A549 (cell line): ENCODE results near the gene SNRPE. TPM values are rescaled to one million over a fixed set of nuclear protein-coding genes. Genes with fewer than 3 reads are reported as not detected.

Experiments used
- ATAC-seq, 2 experiments: fragments of 200-7000 bp in 1 of 2; fragments of >200 bp in 1 of 2; cut with Nextera tagmentation in 1 of 2; cut with Tn5 transposase in 1 of 2; 3 replicates each; pipeline versions ENCODE4 v1.8.0 to v1.9.1; 2018 to 2020; ENCODE audit warnings: mild to moderate bottlenecking in 1 of 2, moderate library complexity in 1 of 2
- CTCF ChIA-PET: fragments of 300-600 bp; sonication (Branson Sonifier 250); formaldehyde crosslinking; extraction: SDS; loops from one replicate; lab custom pipeline; 2021; ENCODE audit warnings: antibody characterized with exemption, inconsistent platforms; lab: Yijun Ruan, JAX
- POLR2A ChIA-PET: fragments of 350-600 bp; formaldehyde crosslinking; extraction: SDS; loops from one replicate; lab custom pipeline; 2021; ENCODE audit warnings: antibody characterized with exemption, inconsistent platforms; lab: Yijun Ruan, JAX
- DNase-seq, 2 experiments: peaks; one replicate each; pipeline versions ENCODE4 v3.0.0 to v3.0.0-alpha.2; 2011 to 2016; ENCODE audit warnings: low read depth in 1 of 2, low spot score in 1 of 2
- FAIRE-seq: peaks from 2 replicates; lab custom pipeline; 2011; peaks lifted over from hg19 to GRCh38; lab: Jason Lieb, UNC
- H3K27ac ChIP-seq, 2 experiments: fragments of >200 bp; sonication (Bioruptor Twin); formaldehyde crosslinking; 3 replicates each; pipeline ENCODE4 v1.5.1; 2016 to 2017
- H3K4me1 ChIP-seq: fragments of >200 bp; sonication (Bioruptor Twin); formaldehyde crosslinking; 3 replicates; pipeline ENCODE4 v1.6.1; 2016
- H3K4me2 ChIP-seq: fragments of >200 bp; sonication (Bioruptor Twin); formaldehyde crosslinking; 3 replicates; pipeline ENCODE4 v1.6.1; 2016
- H3K4me3 ChIP-seq: fragments of >200 bp; sonication (Bioruptor Twin); formaldehyde crosslinking; 3 replicates; pipeline ENCODE4 v1.5.1; 2016
- H3K9me3 ChIP-seq: fragments of >200 bp; sonication (Bioruptor Twin); formaldehyde crosslinking; 3 replicates; pipeline ENCODE4 v1.6.1; 2016
- CBX8 ChIP-seq: fragments of 200-600 bp; sonication (generic); IDR thresholded peaks from 2 replicates; pipeline ENCODE4 v1.6.1; 2016
- CEBPB ChIP-seq, 2 experiments: fragments of >200 bp in 1 of 2; sonication (Bioruptor Twin) in 1 of 2; formaldehyde crosslinking in 1 of 2; IDR thresholded peaks; 2 replicates each; pipeline ENCODE4 v1.6.1; 2012 to 2016
- CHD2 ChIP-seq: fragments of 150-350 bp; IDR thresholded peaks from 2 replicates; pipeline ENCODE4 v1.6.1; 2014; ENCODE audit warnings: low read length; ENCODE audit not compliant: partially characterized antibody
- CHD4 ChIP-seq: fragments of 200-600 bp; sonication (generic); IDR thresholded peaks from 2 replicates; pipeline ENCODE4 v1.6.1; 2016; ENCODE audit warnings: antibody characterized with exemption, mild to moderate bottlenecking, borderline replicate concordance
- CTCF ChIP-seq: fragments of >200 bp; sonication (Bioruptor Twin); formaldehyde crosslinking; IDR thresholded peaks from 3 replicates; pipeline ENCODE4 v1.5.1; 2016
- EHMT2 ChIP-seq: fragments of 200-600 bp; sonication (generic); IDR thresholded peaks from 2 replicates; pipeline ENCODE4 v1.6.1; 2016; ENCODE audit warnings: antibody characterized with exemption, low read depth, mild to moderate bottlenecking, moderate library complexity
- ESRRA ChIP-seq: fragments of 150-350 bp; IDR thresholded peaks from 2 replicates; pipeline ENCODE4 v1.6.1; 2014; ENCODE audit warnings: mild to moderate bottlenecking, low read length, borderline replicate concordance
- FOSB ChIP-seq: fragments of 250-450 bp; sonication (Bioruptor Pico); IDR thresholded peaks from 2 replicates; pipeline ENCODE4 v1.5.0; 2020; ENCODE audit warnings: mild to moderate bottlenecking, moderate library complexity
- FOSL2 ChIP-seq, 2 experiments: fragments of 450-650 bp in 1 of 2; fragments of >200 bp in 1 of 2; sonication (Bioruptor Twin) in 1 of 2; formaldehyde crosslinking; IDR thresholded peaks; 2 replicates each; pipeline versions ENCODE4 v1.5.0 to v1.6.1; 2016 to 2020; ENCODE audit warnings: mild to moderate bottlenecking in 1 of 2, moderate library complexity in 1 of 2
- GATA3 ChIP-seq: IDR thresholded peaks from 2 replicates; pipeline ENCODE4 v1.6.1; 2012; ENCODE audit warnings: borderline replicate concordance
- HES2 ChIP-seq: fragments of >200 bp; sonication (Bioruptor Twin); formaldehyde crosslinking; IDR thresholded peaks from 2 replicates; pipeline ENCODE4 v1.6.1; 2016
- HEYL ChIP-seq: fragments of 250-450 bp; sonication (Bioruptor Pico); IDR thresholded peaks from 2 replicates; pipeline ENCODE4 v1.8.0; 2021; ENCODE audit warnings: mild to moderate bottlenecking, moderate library complexity
- HOXA7 ChIP-seq: fragments of 250-450 bp; sonication (Bioruptor Pico); IDR thresholded peaks from 2 replicates; pipeline ENCODE4 v1.5.0; 2020; ENCODE audit warnings: mild to moderate bottlenecking, moderate library complexity
- HOXB13 ChIP-seq: fragments of 250-450 bp; sonication (Bioruptor Pico); IDR thresholded peaks from 2 replicates; pipeline ENCODE4 v1.5.0; 2020; ENCODE audit warnings: low read depth, mild to moderate bottlenecking, moderate library complexity
- JUN ChIP-seq, 2 experiments: fragments of >200 bp; sonication (Bioruptor Twin); formaldehyde crosslinking; IDR thresholded peaks; 2 replicates in 1 of 2; 3 replicates in 1 of 2; pipeline ENCODE4 v1.6.1; 2016 to 2017
- JUNB ChIP-seq: fragments of >200 bp; sonication (Bioruptor Twin); formaldehyde crosslinking; IDR thresholded peaks from 2 replicates; pipeline ENCODE4 v1.6.1; 2016
- KDM5A ChIP-seq: fragments of 200-600 bp; sonication (generic); IDR thresholded peaks from 2 replicates; pipeline ENCODE4 v1.6.1; 2016; ENCODE audit warnings: antibody characterized with exemption, mild to moderate bottlenecking
- MAX ChIP-seq: IDR thresholded peaks from 2 replicates; pipeline ENCODE4 v1.6.1; 2012
- MAZ ChIP-seq: fragments of 150-350 bp; IDR thresholded peaks from 2 replicates; pipeline ENCODE4 v1.6.1; 2014; ENCODE audit warnings: antibody characterized with exemption, low read depth, low read length, borderline replicate concordance
- NR3C1 ChIP-seq: fragments of >200 bp; sonication (Bioruptor Twin); formaldehyde crosslinking; IDR thresholded peaks from 3 replicates; pipeline ENCODE4 v1.6.1; 2017
- PHF8 ChIP-seq: fragments of 200-600 bp; sonication (generic); IDR thresholded peaks from 2 replicates; pipeline ENCODE4 v1.6.1; 2016; ENCODE audit warnings: low read depth, mild to moderate bottlenecking, antibody characterized with exemption, moderate library complexity, borderline replicate concordance
- POLR2A ChIP-seq: IDR thresholded peaks from 2 replicates; pipeline ENCODE4 v1.6.1; 2012; ENCODE audit warnings: mild to moderate bottlenecking, low read length
- REST ChIP-seq: fragments of 200-600 bp; sonication (generic); IDR thresholded peaks from 2 replicates; pipeline ENCODE4 v1.6.1; 2016; ENCODE audit warnings: antibody characterized with exemption, mild to moderate bottlenecking, moderate library complexity
- RFX5 ChIP-seq: fragments of 450-650 bp; IDR thresholded peaks from 2 replicates; pipeline ENCODE4 v1.7.1; 2014; ENCODE audit warnings: antibody characterized with exemption, mild to moderate bottlenecking, moderate library complexity
- SREBF2 ChIP-seq: fragments of 450-650 bp; IDR thresholded peaks from 2 replicates; pipeline ENCODE4 v1.6.1; 2014; ENCODE audit warnings: mild to moderate bottlenecking, moderate library complexity
- TFCP2L1 ChIP-seq: fragments of 250-450 bp; sonication (Bioruptor Pico); IDR thresholded peaks from 2 replicates; pipeline ENCODE4 v1.5.0; 2021; ENCODE audit warnings: mild to moderate bottlenecking
- ZFP36 ChIP-seq: fragments of 450-650 bp; IDR thresholded peaks from 2 replicates; pipeline ENCODE4 v1.6.1; 2014; ENCODE audit warnings: borderline replicate concordance; ENCODE audit not compliant: partially characterized antibody
- WGBS: methylation state at CpG from one replicate; pipeline ENCODE4 v1.1.6; 2017; ENCODE audit errors: missing lambda C conversion rate; 5-methylcytosine and 5-hydroxymethylcytosine counted together
- polyA plus RNA-seq, 4 experiments: library from polyadenylated mRNA; depleted of rRNA in 3 of 4; stranded (reverse); fragments of >200 nt; fragmentation: RNase III in 1 of 4; extraction: RNeasy Plus Mini Kit Qiagen cat#74134 plus additional on column Dnase treatment in 1 of 4; gene quantifications; 2 replicates in 3 of 4; 3 replicates in 1 of 4; pipeline ENCODE4 v1.2.3, GENCODE V29; 2011 to 2017

SNRPE gene
- polyA plus RNA-seq, 2 of the 4 experiments (the other 2 are of a cell fraction), result 371 to 414 TPM

GRCh38 chr1:203914292-203914691 is 52.9 kb downstream of the SNRPE start:
- POLR2A ChIA-PET, result no interaction called here
- DNase-seq, result no peak
- Histone ChIP-seq H3K4me1 (peaks cover 11% of the 10 kb centered on the region; the same call in 2 of the 3 replicates), H3K9me3 (peaks cover 3% of the 10 kb centered on the region; the same call in 1 of the 3 replicates), H3K27ac (no peak overlapping the region)
- no peak for FAIRE-seq
- 58% methylated on average over 3 of the region's 3 CpGs for WGBS
- TF ChIP-seq CEBPB (IDR thresholded peaks at IDR 0.05) (peak; percentile 13 to 56; a peak in 2 of 4 replicates), HES2 (no peak)
- TF ChIP-seq, all 56 proteins: peak for 1
- H3K4me2 ChIP-seq, result no peak overlapping the region
- H3K4me3 ChIP-seq, result no peak overlapping the region
- CTCF ChIA-PET, result interaction anchor here (1.2 to 3.6 kb wide), 2 partner anchors 21 to 44 kb away, joined by 4 to 15 read pairs; no protein-coding TSS in a partner anchor
- ATAC-seq, result no peak

GRCh38 chr1:203915811-203916210 is 54.4 kb downstream of the SNRPE start:
- peaks cover 11% of the 10 kb centered on the region; the same call in 1 of the 3 replicates for H3K4me1 ChIP-seq
- CTCF ChIA-PET, result interaction anchor here (0.7 to 3.6 kb wide), 2 partner anchors 20 to 45 kb away, joined by 3 to 15 read pairs; no protein-coding TSS in a partner anchor
- POLR2A ChIA-PET, result interaction anchor here (0.7 kb wide), 1 partner anchor 372 kb away, joined by 8 read pairs; no protein-coding TSS in a partner anchor
- ATAC-seq (peak; percentile 87 to 90), FAIRE-seq (no peak), DNase-seq (peak; percentile 28 to 58)
- 0 out of 4 replicates have a peak, but pooled peaks of 1 of the 2 experiments have one; percentile 25 for TF ChIP-seq CEBPB (IDR thresholded peaks at IDR 0.05)
- no peak for TF ChIP-seq JUN (IDR thresholded peaks at IDR 0.05)
- no peak for TF ChIP-seq FOSL2 (IDR thresholded peaks at IDR 0.05)
- TF ChIP-seq FOSL2 (CRISPR knock-in tag; IDR thresholded peaks at IDR 0.05), result peak; percentile 81
- TF ChIP-seq RFX5, result no peak
- no peak for TF ChIP-seq SREBF2
- peak; percentile 85; the same call in 1 of the 2 replicates for TF ChIP-seq GATA3
- TF ChIP-seq CBX8, result no peak
- TF ChIP-seq JUNB, result peak; percentile 34; the same call in 1 of the 2 replicates
- no peak for TF ChIP-seq CHD4
- TF ChIP-seq MAX, result peak; percentile 32; the same call in 1 of the 2 replicates
- 12% methylated on average over 3 of the region's 3 CpGs for WGBS
- H3K4me3 ChIP-seq, result no peak overlapping the region
- peaks cover 3% of the 10 kb centered on the region; the same call in 1 of the 3 replicates for H3K9me3 ChIP-seq
- H3K4me2 ChIP-seq, result peak overlapping the region; percentile 29
- H3K27ac ChIP-seq, result peak overlapping the region; percentile 49 to 67; a peak in 5 of 6 replicates

GRCh38 chr1:203916756-203917155 is 55.4 kb downstream of the SNRPE start:
- H3K4me1 ChIP-seq, result peaks cover 11% of the 10 kb centered on the region; the same call in 1 of the 3 replicates
- H3K4me2 ChIP-seq, result no peak overlapping the region
- DNase-seq, result no peak
- ChIA-PET CTCF (interaction anchor here (3.6 kb wide), 1 partner anchor 46 kb away, joined by 15 read pairs; no protein-coding TSS in a partner anchor), POLR2A (no interaction called here)
- ATAC-seq, result no peak
- H3K27ac ChIP-seq, result no peak overlapping the region
- no peak for FAIRE-seq
- 90% methylated on average over 2 of the region's 2 CpGs for WGBS
- H3K4me3 ChIP-seq, result no peak overlapping the region
- no peak for TF ChIP-seq FOSB (CRISPR knock-in tag)
- no peak for TF ChIP-seq ESRRA
- TF ChIP-seq EHMT2, result no peak
- TF ChIP-seq POLR2A, result no peak
- TF ChIP-seq REST, result no peak
- no peak for TF ChIP-seq HEYL (CRISPR knock-in tag)
- no peak for TF ChIP-seq MAZ
- no peak for TF ChIP-seq RFX5
- TF ChIP-seq PHF8, result no peak
- TF ChIP-seq NR3C1, result no peak
- TF ChIP-seq HOXA7 (CRISPR knock-in tag), result no peak
- TF ChIP-seq TFCP2L1, result no peak
- no peak for TF ChIP-seq HOXB13 (CRISPR knock-in tag)
- no peak for TF ChIP-seq CHD2
- no peak for TF ChIP-seq KDM5A
- TF ChIP-seq GATA3, result no peak
- no peak for TF ChIP-seq ZFP36
- TF ChIP-seq CTCF, result no peak
- no peak for TF ChIP-seq JUNB
- TF ChIP-seq, all 56 proteins: peak for 0
- H3K9me3 ChIP-seq, result peaks cover 3% of the 10 kb centered on the region; the same call in 1 of the 3 replicates
